ENCODE results near the gene ASL.
A peak's percentile ranks its signal among the peaks of the same experiment; 100 is the strongest.
"Not testable (repeated sequence)": the region's sequence is repeated elsewhere in the genome, so short reads cannot be mapped to it uniquely, and the experiment has no call there.

Gene ASL

DNA sequence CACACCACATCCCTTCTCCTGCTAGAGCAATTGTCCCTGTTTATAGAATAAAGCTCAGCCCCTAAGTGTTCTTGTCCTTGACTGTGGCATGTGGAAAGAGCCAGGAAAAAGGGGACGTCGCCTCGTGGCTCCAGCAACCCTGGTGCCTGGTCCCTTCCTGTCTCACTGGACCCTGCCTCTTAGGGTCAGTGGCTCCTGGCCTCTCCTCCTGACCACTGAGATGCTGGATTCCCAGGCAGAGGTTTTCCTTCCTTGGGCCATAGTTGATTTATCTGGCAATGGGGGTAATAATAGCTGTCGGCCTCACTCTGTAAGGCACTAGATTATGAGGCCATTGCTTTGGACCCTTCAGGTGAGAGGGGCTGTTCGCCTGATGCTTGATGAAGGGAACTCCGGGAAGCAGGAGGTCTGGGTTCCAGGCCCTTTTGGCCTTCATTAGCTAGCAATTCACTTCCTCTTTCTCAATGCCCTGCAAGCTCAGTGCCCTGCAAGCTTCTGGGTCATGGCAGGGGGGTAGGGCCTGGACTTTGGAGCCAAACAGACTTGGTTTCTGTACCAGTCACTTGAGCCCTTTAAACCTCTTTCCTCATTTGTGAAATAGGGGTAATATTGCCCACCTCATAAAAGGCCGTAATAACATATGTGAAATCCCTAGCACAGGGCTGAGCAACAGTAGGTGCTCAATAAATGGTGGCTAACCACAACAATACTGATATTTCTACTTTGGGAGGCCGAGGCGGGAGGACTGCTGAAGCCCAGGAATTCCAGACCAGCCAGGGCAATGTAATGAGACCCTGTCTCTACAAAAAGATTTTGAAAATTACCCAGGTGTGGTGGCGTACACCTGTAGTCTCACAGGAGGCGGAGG, 1.1 kb downstream of the ASL start:
- DNase-seq = no peak

DNA sequence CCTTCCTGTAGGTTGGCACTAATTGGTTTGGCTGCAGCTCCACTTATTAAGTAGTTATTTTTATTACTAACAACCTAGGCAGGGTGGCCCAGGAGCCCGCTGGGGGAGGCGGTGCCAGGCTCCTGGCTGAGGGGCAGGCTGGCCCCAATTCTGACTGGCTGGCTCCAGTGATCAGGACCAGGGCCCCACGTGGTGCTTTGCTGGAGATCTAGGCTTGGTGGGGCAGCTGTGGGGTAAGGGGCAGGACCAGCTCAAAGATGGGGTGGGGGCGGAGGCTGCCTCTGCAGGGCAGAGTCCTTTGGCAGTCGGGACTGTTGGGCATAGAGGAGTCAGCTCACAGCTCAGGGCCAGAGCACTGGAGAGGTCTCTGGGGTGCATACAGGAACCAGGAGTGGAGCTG, 2.4 kb downstream of the ASL start:
- no peak for DNase-seq

DNA sequence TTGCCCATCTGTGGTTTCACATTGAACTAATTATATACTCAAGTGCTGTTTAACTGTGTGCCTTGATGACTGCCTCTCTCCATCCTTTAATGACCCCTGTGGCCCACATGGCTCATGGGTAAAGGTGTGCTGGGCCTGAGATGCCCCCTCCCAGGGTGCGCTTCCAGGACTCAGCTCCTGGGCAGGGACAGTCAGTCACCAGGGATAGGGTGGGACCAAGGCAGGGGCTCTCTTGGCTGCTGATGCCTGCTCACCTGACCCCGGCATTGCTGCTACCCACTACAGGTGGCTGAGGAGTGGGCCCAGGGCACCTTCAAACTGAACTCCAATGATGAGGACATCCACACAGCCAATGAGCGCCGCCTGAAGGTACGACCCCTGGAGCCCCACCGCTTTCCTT, 6.5 kb downstream of the ASL start:
- no peak for DNase-seq

DNA sequence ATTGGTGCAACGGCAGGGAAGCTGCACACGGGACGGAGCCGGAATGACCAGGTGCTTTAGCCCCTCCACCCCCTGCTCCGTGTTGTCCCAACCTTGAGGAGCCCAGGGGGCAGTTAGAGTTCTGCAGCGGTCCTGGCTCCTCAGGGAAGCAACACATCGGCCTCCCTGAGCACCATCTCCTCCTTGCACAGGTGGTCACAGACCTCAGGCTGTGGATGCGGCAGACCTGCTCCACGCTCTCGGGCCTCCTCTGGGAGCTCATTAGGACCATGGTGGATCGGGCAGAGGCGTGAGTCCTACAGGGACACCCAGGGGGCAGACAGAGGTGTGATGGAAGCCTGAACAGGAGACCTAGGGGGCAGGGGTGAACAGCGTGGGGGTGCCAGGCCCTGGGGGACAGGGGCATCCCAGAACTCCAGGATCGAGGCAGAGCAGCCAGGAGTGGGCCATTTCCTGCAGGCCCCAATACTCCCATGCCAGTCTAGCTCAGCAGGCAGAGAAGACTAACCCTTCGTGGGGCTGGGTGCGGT, 7.3 kb downstream of the ASL start:
- DNase-seq = no peak

DNA sequence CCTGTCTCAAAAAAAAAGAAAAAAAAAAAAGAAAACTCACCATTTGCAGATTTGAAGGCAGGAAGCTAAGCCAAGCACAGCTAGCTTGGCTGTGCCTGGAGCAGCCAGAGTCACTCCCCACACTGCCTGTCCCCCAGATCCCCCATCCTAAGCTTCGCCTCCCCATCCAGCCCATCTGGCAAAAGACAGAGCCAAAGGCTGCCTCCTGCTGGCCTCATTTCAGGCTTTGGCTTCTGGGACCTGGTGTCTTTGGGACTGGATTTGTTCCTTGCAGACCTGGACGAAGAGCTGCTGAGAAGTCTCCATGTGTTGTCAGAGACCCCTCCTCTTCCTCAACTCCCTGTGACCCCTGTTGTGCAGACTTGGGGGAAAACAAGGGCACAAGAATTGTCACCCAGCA, 8.1 kb downstream of the ASL start:
- no peak for DNase-seq

DNA sequence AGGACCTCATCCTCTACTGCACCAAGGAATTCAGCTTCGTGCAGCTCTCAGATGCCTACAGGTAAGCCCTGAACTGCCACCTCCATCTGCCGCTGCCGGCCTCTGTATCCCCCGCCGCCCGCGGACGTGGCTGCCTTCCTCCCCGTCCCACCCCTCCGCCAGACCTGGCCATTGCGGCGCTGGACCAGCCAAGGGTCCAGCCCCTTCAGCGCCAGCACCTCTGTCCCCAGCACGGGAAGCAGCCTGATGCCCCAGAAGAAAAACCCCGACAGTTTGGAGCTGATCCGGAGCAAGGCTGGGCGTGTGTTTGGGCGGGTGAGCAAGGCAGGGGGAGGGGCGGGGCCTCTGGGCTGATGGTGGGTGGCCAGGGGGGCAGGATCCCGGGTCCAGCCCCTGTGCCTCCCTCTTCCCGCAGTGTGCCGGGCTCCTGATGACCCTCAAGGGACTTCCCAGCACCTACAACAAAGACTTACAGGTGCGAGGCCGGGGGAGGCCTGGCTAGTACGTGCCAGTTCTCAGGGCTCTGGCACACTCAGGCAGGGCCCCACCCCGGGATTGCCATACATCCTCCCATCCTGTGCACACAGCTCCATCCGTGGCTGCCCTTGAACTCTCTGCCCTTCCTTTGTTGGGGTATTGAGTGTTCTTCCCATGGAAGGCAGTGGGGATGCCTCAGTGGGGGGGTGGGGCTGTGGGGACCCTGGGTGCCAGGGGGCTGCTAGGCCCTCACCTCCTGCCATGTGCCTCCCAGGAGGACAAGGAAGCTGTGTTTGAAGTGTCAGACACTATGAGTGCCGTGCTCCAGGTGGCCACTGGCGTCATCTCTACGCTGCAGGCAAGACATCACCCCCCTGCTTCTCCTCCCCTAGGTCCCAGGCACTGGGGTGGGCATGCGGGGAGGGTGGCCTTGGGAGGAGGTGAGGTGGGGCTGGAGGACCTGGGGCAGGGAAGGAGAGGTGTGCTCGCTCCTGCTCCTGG, 13.5 kb downstream of the ASL start:
- no peak for DNase-seq

DNA sequence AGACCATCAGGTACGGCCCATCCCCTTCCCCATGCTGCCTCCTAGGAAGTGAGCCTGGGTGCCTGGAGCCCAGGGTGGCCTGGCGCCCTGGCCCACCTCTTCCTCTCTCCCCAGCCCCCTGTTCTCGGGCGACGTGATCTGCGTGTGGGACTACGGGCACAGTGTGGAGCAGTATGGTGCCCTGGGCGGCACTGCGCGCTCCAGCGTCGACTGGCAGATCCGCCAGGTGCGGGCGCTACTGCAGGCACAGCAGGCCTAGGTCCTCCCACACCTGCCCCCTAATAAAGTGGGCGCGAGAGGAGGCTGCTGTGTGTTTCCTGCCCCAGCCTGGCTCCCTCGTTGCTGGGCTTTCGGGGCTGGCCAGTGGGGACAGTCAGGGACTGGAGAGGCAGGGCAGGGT, 17.0 kb downstream of the ASL start:
- no peak for DNase-seq

DNA sequence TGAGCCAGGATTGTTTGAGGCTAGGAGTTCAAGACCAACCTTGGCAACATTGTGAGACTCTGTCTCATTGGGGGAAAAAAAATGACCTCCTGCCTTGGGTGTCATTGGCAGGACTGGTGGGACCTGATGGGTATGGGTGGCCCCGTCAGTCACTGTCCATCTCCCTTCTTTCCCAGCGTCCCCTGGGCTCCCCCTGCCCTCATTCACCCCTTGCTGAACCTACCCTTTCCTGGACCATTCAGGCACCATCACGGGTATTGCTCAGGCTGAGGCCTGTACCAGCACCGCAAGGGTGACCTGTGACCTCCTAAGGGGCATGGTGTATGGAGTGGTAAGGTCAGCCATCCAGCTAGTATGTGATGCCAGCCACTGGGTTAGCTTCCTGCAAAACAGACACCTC, 19.4 kb downstream of the ASL start:
- no peak for DNase-seq

DNA sequence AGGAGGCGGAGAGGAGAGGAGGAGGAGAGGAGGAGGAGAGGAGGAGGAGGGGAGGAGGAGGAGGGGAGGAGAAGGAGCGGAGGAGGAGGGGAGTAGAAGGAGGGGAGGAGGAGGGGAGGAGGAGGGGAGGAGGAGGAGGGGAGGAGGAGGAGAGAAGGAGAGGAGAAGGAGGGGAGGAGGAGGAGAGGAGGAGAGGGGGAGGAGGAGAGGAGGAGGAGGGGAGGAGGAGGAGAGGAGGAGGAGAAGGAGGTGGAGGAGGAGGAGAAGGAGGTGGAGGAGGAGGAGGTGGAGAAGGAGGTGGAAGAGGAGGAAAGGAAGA, 23.6 kb downstream of the ASL start:
- no peak for DNase-seq

DNA sequence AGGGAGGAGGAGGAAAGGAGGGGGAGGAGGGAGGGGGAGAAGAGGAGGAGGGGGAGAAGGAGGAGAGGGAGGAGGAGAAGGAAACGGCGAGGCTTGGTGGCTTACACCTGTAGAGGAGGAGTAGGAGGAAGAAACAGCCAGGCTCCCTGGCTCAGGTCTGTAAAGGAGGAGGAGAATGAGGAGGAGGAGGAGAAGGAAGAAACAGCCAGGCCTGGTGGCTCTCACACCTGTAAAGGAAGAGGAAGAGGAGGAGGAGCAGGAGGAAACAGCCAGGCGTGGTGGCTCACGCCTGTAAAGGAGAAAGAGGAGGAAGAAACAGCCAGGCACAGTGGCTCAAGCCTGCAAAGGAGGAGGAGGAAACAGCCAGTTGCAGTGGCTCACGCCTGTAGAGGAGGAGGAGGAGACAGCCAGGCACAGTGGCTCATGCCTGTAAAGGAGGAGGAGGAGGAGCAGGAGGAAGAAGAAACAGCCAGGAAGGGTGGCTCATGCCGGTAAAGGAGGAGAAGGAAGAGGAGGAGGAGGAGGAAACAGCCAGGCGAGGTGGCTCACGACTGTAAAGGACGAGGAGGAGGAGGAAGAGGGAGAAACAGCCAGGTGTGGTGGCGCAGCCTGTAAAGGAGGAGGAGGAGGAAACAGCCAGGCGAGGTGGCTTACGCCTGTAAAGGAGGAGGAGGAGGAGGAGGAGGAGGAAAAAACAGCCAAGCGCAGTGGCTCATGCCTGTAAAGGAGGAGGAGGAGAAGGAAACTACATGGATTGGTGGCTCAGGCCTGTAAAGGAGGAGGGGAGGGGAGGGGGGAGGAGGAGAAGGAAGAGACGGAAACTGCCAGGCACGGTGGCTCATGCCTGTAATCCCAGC, 24.2 kb downstream of the ASL start:
- peak; percentile 13 for DNase-seq

DNA sequence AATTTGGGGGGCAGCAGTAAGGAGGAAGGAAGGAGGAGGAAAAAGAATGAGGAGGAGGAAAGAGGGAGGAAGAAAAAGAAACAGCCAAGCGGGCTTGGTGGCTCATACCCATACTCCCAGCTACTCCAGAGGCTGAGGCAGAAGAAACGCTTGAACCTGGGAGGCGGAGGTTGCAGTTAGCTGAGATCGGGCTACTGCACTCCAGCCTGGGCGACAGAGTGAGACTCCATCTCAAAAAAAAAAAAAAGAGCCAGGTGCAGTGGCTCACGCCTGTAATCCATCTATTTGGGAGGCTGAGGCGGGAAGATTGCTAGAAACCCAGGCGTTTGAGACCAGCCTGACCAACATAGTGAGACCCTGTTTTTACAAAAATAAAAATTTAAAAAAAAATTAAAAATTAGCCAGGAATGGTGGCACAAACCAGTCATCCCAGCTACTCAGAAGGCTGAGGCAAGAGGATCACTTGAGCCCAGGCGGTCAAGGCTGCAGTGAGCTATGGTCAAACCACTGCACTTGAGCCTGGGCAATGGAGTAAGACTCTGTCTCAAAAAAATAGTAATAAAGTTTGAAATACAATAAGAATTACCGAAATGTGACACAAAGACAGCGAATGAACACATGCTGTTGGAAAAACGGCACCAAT, 24.9 kb downstream of the ASL start:
- DNase-seq = no peak

DNA sequence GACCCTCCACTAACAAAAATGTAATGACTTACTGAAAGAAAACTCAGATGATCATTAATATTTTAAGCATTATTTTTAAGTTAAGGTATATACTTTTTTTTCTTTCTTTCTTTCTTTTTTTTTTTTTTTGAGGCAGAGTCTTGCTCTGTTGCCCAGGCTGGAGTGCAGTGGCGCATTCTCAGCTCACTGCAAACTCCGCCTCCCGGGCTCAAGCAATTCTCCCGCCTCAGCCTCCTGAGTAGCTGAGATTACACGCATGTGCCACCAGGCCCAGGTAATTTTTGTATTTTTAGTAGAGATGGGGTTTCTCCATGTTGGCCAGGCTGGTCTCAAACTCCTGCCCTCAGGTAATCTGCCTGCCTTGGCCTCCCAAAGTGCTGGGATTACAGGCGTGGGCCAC, 26.5 kb downstream of the ASL start:
- not testable (repeated sequence) for DNase-seq

DNA sequence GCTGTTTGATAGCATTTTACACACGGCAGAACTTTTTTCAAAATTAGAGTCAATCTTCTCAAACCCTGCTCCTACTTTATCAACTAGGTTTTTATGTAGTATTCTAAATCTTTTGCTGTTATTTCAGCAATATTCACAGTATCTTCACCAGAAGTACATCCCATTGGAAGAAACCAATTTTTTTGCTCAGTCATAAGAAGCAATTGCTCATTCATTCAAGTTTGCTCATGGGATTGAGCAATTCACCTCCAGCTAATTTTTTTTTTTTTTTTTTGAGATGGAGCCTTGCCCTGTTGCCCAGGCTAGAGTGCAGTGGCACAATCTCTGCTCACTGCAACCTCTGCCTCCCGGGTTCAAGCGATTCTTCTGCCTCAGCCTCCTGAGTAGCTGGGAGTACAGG, 28.4 kb downstream of the ASL start:
- DNase-seq = not testable (repeated sequence)

DNA sequence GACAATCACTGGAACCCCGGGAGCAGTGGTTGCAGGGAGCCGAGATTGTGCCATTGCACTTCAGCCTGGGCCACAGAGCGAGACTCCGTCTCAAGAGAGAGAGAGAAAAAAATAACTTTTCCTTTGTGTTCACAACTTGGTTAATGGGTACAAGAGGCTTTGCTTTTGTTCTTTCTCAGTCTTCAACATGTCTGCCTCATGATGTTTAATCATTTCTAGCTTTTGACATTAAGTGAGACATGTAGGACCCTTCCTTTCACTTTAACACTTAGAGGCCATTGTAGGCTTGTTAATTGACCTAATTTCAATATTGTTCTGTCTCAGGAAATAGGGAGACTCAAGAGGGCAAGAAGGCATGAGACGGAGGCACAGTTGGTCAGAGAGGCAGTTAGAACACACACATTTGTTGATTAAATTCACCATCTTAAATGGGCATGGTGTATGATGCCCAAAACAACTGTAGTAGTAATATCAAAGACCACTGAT, 29.7 kb downstream of the ASL start:
- no peak for DNase-seq

DNA sequence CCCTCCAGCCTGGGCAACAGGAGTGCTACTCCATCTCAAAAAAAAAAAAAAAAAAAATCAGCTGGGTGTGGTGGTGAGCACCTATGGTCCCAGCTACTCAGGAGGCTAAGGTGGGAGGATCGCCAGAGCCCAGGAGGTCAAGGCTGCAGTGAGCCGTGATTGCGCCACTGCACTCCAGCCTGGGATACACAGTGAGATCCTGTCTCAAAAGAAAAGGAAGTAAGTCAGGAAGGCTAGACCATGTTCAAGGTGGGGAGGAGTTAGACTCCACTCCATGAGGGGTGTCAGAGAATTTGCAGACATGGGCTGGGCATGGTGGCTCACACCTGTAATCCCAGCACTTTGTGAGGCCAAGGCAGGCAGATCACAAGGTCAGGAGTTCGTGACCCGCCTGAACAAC, 32.8 kb downstream of the ASL start:
- DNase-seq = not testable (repeated sequence)

DNA sequence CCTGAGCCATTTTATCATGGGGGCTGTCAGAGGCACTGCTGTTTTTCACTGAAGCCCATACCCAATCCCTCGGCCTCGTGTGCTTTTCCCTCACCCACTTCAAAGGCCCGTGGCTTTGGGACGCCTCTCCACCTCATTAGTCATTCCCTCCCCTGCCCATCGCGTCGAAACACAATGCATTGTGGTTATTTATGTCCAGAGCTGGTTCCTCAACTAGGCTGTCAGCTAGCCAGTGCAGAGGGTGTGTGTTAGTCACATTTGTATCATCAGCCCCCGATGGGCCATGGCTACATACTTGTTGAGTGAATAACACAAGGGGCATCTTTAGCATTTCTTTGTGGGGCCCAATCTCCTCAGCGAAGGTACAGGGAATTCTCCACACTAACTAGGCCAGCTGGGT, 35.2 kb downstream of the ASL start:
- no peak for DNase-seq

DNA sequence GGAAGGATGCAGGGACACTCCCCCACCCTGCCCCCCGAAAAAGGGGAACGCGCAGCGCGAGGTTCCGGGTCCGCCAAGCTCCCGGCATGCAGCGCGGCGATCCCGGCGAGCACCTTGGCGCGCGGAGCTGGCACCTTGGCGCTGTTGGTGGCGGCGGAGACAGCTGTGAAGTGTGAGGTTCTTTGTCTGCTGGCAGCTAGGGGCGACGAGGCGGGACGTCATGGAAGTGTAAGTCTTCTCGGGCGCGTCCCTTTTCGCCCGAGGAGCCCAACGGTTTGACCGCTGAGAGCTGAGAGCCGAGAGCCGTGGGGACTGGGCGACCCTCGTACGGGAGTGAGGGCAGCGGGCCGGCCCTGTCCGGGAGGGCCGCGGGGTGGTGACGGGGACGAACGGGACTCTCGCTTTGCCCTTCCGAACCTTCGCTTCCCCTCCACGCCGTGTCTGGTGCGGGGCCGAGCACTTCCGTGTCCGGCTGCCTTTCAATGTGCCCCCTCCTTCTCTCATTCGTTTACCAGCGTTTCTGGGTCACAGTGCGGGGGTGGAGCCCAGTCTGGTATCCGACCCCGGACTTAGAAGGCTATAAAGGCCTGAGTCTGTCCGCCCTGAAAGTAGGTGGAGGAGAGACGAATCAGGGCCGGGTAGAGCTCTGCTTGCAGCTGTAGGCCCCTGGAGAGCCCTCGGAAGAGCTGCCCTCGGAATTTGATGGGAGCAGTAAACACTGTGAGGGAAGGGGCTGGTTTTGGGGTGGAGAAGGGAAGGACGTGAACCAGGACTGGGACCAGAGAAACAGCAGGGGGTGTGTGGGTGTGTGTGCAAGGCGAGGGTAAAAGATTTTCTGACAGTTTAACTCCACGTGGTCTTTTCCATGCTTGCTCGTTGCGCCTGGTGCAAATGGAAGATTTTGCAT, 39.4 kb downstream of the ASL start, which contains the start of gene CRCP:
TSS of gene CRCP (plus strand) at position 105 of the 907 bp plus-strand sequence. CDS start at position 221, 116 bp downstream.
- peak; percentile 79 for DNase-seq

DNA sequence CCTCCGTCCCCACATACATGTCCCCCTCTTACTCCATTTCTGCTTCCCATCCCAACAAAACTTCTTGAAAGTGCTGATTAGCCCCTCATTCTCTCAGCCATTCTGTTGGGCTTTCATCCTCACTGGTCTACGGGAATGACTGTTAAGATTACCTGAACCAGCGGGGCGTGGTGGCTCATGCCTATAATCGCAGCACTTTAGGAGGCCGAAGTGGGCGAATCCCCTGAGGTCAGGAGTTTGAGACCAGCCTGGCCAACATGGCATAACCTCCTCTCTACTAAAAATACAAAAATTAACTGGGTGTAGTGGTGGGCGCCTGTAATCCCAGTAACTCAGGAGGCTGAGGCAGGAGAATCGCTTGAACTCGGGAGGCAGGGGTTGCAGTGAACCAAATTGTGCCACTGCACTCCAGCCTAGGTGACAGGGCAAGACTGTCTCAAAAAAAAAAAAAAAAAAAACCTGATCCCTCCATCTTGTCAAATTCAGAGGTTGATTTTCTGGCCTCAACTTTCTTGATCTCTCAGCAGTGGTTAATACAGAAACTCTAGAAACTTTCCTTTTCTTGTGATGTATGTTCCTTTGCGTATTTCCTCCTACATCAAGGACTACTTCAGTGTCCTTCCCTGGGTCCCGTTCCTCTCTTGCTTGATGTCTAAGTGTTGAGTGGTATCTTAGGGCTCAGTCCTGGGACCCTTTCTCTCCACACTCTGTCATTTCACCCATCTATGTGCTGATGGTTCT, 41.2 kb downstream of the ASL start:
- DNase-seq = not testable (repeated sequence)

DNA sequence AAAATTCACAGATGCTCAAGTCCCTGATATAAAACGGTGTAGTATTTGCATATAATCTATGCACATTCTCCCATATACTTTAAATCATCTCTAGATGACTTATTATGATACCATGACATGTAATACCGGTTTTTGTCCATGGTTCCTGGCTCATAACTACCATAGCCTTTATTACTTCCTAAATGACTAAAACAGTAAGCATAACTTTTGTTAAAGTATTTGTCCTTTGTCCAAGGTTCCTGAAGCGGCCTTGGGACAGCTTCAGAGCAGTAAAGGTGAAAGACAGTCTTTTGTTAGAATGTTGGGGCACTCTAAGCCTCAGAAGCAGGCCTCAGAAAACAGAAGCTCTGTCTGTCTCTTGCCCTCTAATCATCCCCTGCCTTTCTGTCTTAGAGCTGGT, 43.0 kb downstream of the ASL start:
- no peak for DNase-seq

DNA sequence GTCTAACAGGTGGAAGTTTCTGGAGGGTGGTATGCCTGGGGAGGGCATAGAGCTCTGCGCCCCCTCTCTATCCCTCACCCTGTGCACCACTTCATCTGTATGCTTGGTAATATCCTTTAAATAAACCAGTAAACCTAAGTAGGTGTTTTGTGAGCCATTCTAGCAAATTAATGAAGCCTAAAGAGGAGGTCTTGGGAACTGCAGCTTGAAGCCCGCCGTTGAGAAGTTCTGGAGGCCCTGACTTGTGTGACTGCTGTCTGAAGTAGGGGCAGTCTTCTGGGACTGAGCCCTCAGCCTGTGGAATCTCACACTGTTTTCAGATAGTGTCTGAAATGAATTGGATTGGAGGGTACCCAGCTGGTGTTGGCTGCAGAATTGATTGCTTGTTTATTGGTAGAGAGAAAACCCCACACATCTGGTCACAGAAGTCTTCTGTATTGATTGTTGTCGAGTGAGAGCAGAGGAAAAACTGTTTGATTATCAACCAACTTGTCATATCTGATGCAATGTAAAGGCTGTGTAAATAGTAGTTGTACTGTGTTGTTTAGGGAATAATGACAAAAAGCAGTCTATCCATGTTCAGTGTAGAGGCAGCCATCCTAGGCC, 43.7 kb downstream of the ASL start:
- DNase-seq = no peak

Data from activated gamma-delta T cell treated with Interleukin-2 at 50 U/mL for 16 hours (primary cell).